WTC11 (cell line): ENCODE measurements around the gene SLC35G3.

Experiments used
- ATF3 ChIP-seq: sonication (generic); formaldehyde crosslinking; conservative IDR thresholded peaks from 2 replicates; pipeline ENCODE4 v1.8.1; 2022; ENCODE audit warnings: mild to moderate bottlenecking, missing genetic modification reagents
- IRF2 ChIP-seq: sonication (generic); formaldehyde crosslinking; IDR thresholded peaks from 2 replicates; pipeline ENCODE4 v1.8.0; 2022; ENCODE audit warnings: low read depth, missing genetic modification reagents, borderline replicate concordance

DNA sequence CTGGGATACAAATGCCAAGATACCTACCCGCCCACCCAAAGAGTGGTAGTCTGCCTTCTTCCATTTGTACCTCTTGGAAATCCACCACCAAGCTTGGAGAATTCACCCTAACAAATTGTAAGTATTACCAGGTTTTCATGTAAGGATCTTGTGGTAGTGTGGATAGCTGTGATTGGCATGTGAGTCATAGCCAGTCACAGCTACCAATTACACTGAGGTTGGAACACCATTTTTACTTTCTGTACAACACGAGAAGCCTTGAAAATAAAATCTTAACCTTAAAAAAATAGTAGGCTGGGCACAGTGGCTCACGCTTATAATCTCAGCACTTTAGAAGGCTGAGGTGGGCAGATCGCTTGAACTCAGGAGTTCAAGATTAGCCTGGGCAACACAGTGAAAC is 18.5 kb upstream of the SLC35G3 start:
- TF ChIP-seq ATF3 (CRISPR knock-in tag) (no peak), IRF2 (CRISPR knock-in tag) (no peak)
